ENCODE data around the gene OPA3.

Gene OPA3

DNA sequence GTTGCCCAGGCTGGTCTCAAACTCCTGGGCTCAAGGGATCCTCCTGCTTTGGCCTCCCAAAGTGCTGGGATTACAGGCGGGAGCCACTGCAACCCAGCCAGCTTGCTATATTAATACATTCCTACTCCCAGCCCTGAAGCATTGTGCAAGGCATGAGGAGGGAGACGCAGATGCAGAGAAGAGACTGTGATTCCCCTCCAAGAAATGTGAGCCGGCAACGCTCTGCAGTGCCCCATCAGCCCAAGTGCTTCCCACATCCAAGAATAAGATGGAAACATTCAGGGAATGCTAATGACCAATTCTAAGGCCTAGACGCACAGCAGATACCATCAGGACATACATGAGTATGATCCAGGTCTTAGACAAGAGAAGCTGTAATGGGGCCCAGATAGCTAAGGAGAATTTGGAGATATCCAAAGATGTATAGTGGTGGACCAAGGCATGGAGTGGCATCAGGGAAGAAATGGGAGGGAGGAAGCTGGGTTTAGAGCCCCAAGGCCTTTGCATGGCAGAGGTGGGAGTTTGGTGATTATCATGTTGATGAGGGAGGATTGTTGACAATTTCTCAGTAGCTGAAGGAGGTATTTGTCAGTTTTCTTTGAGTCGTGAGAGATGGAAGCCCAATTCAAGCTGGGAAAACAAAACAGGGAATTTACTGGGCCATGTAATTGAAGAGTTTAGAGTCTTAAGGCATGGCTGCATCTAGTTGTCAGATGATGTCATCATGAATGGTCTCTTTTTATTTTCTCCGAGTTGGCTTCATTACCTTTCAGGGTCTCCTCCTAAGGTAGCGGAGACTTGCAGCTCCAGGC is 83.5 kb downstream of the OPA3 start:
- DNase-seq = no peak

DNA sequence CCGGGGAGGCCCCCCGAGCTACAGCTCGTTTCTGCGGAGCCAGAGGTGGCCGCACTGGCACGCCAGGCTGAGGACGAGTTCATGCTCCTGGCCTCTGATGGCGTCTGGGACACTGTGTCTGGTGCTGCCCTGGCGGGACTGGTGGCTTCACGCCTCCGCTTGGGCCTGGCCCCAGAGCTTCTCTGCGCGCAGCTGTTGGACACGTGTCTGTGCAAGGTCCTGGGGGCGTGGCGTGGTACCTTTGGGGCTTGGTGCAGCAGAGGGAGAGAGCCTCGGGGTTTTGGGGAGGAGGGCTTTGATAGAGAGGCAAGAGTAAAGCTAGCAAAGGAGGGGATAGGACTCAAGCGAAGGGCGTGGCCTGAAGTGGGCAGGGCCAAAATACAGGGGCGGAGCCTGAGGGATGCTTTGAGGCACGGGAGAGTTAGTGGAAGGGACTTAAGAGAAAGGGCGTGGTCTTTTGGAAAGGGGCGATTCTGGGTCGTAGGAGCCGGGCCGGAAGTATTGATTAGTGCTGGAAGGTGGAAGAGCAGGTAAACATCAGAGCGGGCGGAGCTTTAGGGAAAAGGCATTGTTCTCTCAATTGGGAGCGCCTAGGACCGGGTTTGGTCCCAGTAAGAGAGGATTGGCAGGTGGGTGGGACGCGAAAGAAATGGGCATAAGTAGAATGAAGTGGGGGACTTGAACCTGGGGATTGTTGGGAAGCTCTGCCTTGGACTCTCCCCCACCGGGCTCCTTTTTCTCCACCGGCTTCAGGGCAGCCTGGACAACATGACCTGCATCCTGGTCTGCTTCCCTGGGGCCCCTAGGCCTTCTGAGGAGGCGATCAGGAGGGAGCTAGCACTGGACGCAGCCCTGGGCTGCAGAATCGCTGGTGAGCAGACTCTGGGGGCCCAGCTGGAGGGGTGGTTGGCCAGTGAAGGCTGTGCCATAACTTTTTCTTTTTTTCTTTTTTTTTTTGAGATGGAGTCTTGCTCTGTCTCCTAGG is 85.1 kb downstream of the OPA3 start:
- no peak for DNase-seq

DNA sequence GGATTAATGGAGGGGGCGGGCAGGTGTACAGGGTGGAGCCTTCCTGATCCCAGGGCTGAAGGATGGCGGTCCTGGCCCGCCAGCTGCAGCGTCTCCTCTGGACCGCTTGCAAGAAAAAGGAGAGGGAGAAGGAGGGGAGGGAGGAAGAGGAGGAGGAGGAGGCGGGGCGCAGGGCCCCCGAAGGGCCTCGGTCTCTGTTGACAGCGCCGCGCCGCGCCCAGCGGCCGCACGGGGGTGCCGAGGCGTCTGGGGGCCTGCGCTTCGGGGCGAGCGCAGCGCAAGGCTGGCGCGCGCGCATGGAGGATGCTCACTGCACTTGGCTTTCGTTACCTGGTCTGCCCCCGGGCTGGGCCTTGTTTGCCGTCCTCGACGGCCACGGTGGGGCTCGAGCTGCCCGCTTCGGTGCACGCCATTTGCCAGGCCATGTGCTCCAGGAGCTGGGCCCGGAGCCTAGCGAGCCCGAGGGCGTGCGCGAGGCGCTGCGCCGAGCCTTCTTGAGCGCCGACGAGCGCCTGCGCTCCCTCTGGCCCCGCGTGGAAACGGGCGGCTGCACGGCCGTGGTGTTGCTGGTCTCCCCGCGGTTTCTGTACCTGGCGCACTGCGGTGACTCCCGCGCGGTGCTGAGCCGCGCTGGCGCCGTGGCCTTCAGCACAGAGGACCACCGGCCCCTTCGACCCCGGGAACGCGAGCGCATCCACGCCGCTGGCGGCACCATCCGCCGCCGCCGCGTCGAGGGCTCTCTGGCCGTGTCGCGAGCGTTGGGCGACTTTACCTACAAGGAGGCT is 86.0 kb downstream of the OPA3 start, which contains the start of gene PPM1N:
TSS of gene PPM1N (plus strand) at position 33 of the 785 bp plus-strand sequence. CDS start at position 63, 30 bp downstream.
- DNase-seq = no peak

DNA sequence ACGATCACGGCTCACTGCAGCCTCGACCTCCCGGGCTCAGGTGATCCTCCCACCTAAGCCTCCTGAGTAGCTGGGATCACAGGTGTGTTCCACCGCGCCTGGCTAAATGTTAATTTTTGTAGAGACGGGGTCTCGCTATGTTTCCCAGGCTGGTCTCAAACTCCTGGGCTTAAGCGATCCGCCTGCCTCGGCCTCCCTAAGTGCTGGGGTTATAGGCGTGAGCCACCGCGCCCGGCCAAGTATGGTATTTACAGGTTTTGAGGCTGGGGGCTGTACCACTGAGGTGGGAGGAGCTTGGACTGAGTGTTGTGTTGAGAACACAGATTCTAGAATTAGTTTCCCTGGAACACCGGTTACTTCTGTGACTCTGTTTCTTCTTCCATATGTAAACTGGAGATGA is 86.8 kb downstream of the OPA3 start:
- no peak for DNase-seq

DNA sequence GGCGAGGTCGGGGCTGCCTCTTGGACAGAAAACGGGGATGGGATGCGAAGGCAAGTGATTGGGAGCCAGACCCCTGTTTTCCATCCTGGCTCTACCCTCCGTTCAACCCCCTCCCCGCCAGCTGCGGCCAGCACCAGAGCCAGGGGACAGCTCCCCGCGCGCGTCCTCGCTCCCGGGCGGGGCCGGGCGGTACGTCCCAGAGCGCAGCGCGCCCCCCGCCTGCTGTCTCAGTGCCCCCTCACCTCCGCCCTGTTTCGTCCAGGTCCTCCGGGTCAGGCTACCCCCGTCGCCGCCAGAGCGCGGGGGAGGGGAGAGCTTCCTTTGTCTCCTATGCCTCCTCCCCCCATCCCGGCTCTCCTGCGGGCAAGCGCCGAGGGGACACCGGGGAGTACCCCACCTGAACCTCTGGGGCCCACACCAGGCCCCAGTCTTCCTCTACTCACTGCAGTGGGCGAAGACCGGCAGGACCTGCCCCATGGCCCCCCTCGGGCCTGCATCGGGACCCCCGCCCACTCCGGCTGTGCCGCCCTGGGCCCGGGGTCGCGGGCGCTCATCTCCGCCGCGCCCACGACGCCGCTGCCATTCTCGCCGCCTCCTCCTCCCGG is 88.2 kb downstream of the OPA3 start:
- peak; percentile 6 for DNase-seq

DNA sequence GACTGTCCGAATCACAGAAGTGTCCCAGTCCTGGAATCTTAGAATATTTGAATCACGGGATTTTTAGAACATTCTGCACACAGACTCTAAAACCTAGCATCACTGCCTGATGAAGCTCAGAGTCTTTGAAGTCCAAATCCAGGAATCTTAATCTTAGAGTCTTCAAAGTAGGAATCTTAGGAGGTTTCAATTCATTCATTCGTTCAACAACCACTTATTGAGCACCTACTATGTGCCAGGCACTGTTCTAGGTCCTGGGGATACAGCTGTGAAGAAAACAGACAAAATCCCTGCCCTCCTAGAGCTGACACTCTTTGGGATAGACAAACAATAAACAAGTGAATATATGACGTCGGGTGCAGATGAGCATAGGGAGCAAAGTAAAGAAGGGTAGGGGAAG is 89.4 kb downstream of the OPA3 start:
- DNase-seq = no peak

DNA sequence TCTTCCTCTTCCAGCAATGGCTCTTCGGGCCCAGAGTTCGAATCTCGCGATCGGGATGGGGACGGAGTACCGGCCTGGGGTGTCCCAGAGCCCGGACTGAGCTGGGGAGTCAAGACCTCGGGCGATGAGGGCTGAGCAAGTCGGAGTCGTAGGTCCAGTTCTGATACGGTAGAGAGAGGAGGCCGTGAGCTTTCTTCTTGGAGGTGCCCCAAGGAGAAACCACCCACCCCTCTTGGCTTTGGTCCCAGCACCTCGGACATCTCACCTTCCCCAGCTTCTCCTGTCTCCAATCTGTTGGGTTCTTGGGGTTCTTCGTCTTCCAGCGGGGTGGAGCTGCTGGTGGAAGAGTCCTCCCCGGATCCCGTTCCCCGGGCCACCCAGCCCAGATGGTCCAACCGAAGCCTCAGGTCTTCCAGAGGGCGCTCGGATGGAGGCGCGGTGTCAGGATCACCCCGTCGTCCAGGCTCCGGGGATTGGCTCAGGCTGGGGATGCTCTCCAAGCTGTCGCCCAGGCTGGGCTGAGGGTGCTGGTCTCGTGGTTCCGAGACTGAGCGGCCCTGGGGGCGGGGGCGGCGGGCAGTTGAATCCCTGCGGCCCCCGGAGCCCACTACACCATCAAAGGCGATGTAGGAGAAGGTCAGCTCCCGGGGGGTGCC is 90.2 kb downstream of the OPA3 start:
- DNase-seq = no peak

DNA sequence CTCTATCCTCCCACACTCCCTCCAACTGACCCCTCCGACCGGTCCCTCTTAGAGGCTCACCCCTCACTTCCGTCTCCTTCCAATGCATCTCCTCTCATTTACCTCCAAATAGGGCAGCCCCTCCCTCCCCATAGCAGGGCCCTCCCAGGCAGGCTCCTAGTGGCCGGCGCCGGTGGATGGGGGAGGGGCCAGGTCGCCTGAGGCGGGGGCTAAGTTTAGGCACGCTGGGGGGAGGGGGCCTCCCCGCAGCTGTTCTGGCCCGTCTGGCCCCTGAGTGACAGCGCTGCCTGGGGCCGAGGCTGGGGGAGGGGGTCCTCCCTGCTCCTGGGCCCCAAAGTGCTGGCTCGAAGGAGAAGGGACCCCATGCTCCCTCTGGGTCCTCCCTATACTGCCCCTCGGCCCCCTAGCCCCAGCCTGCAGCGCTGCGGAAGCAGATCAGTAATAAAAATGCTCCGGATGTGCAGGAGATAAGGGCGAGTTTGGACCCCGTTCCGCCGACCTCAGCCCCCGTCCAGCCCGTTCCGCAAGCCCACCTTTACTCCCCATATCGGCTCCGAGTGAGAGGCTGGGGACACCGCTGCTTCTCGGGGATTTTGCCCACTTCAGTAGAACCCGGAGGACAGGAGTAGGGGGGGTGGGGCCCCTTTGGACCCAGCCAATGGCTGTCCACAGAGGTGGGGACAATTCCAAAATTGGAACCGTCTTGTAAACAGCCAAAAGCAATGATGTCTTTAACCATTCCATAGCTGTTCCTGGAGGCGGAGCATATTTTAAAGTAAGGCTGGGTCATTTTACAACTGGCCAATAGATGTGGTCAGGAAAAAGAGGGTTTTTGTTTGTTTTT is 91.8 kb downstream of the OPA3 start:
- DNase-seq = no peak

DNA sequence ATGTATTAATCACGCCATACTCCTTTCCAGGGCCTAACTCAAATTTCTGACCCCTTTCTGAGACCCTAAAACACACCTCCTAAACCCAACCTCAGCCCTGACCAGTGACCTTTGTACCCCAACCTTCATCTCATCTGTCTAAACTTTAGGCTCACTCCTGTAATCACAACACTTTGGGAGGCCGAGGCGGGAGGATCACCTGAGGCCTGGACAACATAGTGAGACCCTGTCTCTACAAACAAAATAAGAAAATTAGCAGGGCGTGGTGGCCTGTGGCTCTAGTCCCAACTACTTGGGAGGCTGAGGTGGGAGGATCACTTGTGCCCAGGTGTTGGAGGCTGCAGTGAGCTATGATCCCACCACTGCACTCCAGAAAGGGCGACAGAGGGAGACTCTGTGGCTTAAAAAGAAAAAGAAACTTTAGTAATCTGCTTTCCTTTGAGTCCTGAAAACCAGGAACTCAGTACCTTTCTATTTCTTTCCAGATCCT is 92.4 kb downstream of the OPA3 start:
- no peak for DNase-seq

DNA sequence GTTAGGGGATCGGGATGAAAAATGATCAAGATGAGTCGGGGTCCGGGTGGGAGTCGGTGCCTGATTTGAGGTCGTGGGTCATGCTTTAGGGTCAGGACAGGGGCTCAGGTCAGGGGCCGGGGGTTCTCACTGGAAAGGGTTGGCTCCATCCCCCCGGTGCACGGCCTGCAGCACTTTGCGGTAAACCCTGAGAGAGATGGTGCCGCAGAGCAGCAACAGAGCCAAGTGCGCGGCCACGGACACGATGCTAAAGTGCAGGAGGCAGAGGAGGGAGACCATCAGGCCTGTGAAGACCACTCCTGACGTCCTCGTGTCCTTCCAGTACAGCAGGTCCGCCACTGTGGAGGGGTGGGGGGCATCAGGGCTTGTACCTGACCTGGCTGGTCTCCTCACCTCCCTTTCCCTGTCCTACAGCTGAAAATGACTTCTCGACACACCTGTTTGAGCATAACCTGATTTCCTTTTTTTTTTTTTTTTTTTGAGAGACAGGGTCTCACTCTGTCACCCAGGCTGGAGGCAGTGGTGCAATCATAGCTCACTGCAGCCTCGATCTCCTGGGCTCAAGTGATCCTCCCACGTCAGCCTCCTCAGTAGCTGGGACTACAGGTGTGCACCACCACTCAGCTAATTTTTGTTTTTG is 95.3 kb downstream of the OPA3 start:
- DNase-seq = no peak

DNA sequence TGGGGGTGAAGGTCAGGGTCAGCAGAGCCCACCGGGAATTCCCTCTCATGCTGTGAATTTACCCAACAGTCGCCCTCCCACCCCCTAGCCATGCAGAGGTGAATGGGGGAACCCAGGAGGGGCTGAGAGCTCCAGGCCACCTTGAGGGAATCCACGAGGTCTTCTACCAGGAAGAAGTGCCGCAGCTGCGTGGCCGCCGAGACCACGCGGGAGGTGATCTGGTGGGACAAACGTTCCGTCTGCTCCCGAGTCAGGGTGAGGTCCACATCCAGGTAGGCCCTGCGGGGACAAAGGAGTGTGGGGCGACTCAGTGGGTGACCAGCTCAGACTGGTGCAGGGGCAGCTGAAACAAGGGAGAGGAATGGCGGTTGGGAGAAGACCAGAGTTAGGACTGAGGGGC is 95.9 kb downstream of the OPA3 start:
- no peak for DNase-seq

DNA sequence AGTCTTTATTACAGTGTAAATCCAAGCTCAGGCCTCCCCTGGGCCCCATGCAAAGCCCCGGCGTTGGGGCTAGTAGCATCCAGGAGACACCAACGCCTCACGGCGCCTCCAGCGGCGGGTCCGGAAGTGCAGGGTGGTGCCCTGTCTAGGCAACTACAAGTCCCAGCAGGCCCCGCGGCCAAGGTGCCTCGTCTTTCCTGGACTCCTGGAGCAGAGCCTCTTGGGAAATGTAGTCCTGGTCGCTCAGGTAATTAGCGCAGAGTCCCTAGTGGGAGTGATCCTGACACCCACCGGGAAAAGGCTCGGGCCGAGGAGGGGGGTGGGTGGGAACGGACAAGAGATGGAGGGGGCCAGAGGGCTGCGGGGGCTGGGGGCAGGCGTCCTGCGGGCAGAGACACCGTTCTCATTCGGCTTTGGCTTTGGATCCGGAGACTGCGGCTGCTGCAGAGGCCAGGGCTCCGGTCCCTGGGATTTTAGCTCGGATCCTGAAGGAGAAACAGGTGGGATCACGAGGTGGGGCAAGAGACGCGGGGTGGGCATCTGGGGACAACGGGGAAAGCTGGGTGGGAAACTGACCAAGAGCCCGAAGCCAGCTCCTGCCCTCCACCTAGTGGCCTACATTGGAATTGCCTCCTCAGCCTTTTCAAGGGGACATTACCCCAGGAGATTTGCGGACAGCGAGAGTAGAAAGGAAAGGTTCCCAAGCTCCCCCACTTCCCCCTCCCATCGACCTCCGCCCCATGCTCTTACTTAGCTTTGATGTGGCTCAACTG is 99.1 kb downstream of the OPA3 start:
- peak; percentile 86 for DNase-seq

DNA sequence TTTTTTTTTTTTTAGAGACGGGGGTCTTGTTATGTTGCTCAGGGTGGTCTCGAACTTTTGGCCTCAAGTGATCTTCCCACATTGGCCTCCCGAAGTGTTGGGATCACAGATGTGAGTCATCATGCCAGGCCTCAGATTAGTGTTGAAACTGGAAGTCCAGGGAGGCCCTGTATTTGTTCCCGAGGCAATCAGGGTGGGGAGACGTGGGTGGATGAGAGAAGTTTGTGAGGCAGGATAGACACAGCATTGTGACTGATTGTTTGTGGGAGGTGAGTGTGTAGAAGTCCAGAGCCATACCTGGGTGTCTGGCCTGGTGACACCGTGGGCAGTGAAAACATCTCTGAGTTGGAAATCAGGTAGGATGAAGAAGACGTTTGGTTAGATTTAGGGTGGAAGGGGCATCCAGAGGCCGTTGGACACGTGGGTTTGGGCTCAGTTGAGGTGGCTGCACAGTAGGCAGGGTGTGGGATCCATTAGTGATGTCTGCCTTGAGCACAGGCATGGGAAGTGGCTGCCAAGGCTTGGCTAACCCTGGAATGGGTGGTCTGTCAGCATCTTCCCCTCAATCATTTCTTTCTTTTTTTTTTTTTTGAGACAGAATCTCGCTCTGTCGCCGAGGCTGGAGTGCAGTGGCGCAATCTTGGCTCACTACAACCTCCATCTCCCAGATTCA is 100.2 kb downstream of the OPA3 start:
- no peak for DNase-seq

DNA sequence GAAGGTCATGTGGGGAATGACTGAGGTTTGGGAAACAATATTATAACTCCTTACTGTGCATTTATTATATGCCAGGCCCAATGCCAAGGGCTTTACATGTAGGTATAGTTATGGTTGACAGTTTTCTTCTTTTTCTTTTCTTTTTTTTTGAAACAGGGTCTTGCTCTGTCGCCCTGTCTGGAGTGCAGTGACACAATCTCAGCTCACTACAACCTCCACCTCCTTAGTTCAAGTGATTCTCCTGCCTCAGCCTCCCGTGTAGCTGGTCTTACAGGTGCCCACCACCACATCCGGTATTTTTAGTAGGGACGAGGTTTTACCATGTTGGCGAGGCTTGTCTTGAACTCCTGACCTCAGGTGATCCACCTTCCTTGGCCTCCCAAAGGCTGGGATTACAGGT is 101.6 kb downstream of the OPA3 start:
- no peak for DNase-seq

DNA sequence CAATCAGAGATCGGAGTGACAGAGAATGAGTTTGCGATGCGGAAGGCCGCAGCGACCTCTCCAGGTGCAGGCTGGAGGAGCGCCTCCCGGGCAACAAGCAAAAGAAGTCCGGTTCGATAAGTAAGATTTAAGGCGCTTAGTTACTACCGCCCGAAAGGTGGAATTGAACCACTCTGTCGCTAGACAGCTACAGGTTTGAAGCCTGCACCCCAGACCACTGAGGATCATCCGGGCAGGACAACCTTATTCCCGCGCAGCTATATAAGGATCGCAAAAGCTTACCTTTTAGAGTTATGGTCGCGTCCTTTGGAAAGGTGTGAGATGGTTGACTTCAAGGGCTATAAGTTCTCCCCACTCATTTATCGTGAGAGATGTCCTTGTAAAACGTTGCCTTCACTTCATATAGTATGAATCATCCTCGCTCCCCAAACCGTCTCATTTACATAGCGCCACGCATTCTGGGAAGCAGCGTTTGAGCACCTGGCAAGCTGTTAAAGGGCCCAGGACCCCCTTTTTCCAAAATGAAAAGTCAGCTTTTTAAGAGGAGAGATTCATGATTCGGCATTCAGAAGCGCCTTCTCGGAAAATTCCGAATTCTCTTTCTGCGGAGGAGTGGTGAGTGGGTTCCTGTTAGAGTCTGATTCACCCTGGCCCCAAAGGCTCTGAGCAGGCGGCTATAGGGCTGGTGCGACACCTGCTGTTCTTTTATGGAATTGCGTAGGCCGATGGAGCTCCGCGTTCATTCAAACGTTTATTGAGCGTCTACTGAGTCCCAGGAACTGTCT is 106.0 kb downstream of the OPA3 start:
- DNase-seq = peak; percentile 82

DNA sequence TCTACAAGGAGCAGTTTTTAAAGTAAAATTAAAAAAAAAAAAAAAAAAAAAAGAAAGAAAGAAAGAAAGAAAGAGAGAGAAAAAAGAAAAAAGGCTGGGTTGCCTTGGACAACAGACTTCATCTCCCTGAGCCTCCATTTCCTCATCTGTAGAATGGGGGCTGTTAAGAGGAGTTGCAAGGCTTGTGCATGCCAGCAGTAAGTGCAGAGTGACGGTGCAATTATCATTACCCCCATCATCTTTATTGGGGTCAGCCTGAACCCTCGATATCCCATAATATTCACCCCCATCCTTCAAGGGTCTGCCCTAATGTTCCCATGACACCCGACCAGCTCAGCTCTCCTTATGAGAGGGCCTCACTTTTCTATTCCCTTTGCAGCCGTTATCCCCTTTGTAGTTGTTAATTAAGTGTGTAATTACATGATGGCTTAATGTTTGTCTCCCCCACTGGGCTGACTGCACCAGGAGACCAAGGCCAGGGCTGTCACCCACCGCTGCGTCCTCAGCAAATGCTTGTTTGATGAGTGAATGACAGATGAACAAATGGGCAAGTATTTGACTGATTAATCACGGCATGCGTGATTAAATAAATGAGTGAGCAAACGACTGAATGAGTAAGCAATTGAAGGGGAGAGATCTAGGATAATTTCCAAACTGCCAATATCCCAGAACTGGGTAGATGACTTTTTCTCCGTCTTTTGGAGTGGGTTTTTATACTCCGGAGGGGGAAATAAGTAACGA is 106.7 kb downstream of the OPA3 start:
- DNase-seq = no peak

Measured in DMS79 (cell line).